Stimulated activated CD4-positive, alpha-beta T cell treated with anti-CD3 and anti-CD28 coated beads, Interleukin-1b, Interleukin-23, amount 100 ng/mL, for 24 hours (primary cell): ENCODE data around the gene ST6GAL2.

Experiments used
- DNase-seq, 4 experiments: peaks; one replicate each; pipeline ENCODE4 v3.0.0-alpha.2; 2020; ENCODE audit warnings: low read depth in 4 of 4, low spot score in 1 of 4

The ST6GAL2 gene

GRCh38 chr2:106864051-106864450 is 21.9 kb downstream of the ST6GAL2 start:
- DNase-seq, result no peak

- no peak for DNase-seq
Observed at GRCh38 chr2:106863387-106863786, 22.6 kb downstream of the ST6GAL2 start.

GRCh38 chr2:106859498-106859897 is 26.5 kb downstream of the ST6GAL2 start:
- no peak for DNase-seq

- no peak for DNase-seq
Observed at GRCh38 chr2:106858810-106859209, 27.2 kb downstream of the ST6GAL2 start.

- DNase-seq, result no peak
Observed at GRCh38 chr2:106857882-106858478, 28.0 kb downstream of the ST6GAL2 start.

GRCh38 chr2:106853631-106854030 is 32.3 kb downstream of the ST6GAL2 start:
- no peak for DNase-seq

- no peak for DNase-seq
Observed at GRCh38 chr2:106851881-106852501, 34.0 kb downstream of the ST6GAL2 start.

GRCh38 chr2:106851087-106851874 is 34.7 kb downstream of the ST6GAL2 start:
- DNase-seq, result no peak

GRCh38 chr2:106849253-106849652 is 36.7 kb downstream of the ST6GAL2 start:
- DNase-seq, result no peak

- no peak for DNase-seq
Observed at GRCh38 chr2:106847366-106847765, 38.6 kb downstream of the ST6GAL2 start.

- DNase-seq, result no peak
Observed at GRCh38 chr2:106845716-106846115, 40.3 kb downstream of the ST6GAL2 start.

GRCh38 chr2:106843910-106844250 is 42.1 kb downstream of the ST6GAL2 start:
- DNase-seq, result no peak

- DNase-seq, result no peak
Observed at GRCh38 chr2:106843001-106843909, 42.7 kb downstream of the ST6GAL2 start.

GRCh38 chr2:106841886-106842645 is 43.9 kb downstream of the ST6GAL2 start:
- no peak for DNase-seq

GRCh38 chr2:106840818-106841217 is 45.1 kb downstream of the ST6GAL2 start:
- no peak for DNase-seq

- DNase-seq, result no peak
Observed at GRCh38 chr2:106839849-106840595, 45.9 kb downstream of the ST6GAL2 start.

- DNase-seq, result no peak
Observed at GRCh38 chr2:106833256-106833655, 52.7 kb downstream of the ST6GAL2 start.

GRCh38 chr2:106831816-106832569 is 54.0 kb downstream of the ST6GAL2 start:
- DNase-seq, result no peak

- no peak for DNase-seq
Observed at GRCh38 chr2:106831241-106831640, 54.7 kb downstream of the ST6GAL2 start.
